Central memory CD4-positive, alpha-beta T cell (primary cell): ENCODE measurements around the gene MORN3.
"Not testable (repeated sequence)": the region's sequence is repeated elsewhere in the genome, so short reads cannot be mapped to it uniquely, and the experiment has no call there.

ENCODE experiments used
- DNase-seq: peaks from one replicate; pipeline ENCODE4 v3.0.0; 2022
- total RNA-seq, 3 experiments: gene quantifications; one replicate each; lab custom pipeline; 2026; lab: John Stamatoyannopoulos, UW

The MORN3 gene
- 1.3 to 30.5 (median 17.6) reads per million in 3 experiments for total RNA-seq

- DNase-seq: no peak
Observed at GRCh38 chr12:121669521-121669900, at the start of gene MORN3. TSS of gene MORN3 (minus strand) at chr12:121669654. CDS start at chr12:121669483, 171 bp downstream.

- no peak for DNase-seq
Observed at GRCh38 chr12:121718653-121719239, 49.3 kb upstream of the MORN3 start.

GRCh38 chr12:121717041-121717699, 47.7 kb upstream of the MORN3 start:
- DNase-seq: no peak

GRCh38 chr12:121715862-121716435, 46.5 kb upstream of the MORN3 start:
- no peak for DNase-seq

- not testable (repeated sequence) for DNase-seq
Observed at GRCh38 chr12:121715055-121715454, 45.6 kb upstream of the MORN3 start.

GRCh38 chr12:121713793-121714192, 44.3 kb upstream of the MORN3 start:
- DNase-seq: no peak

- DNase-seq: no peak
Observed at GRCh38 chr12:121713257-121713777, 43.9 kb upstream of the MORN3 start.

- DNase-seq: peak; percentile 81
Observed at GRCh38 chr12:121712461-121713256, 43.2 kb upstream of the MORN3 start, which contains the start of gene TMEM120B. TSS of gene TMEM120B (plus strand) at chr12:121712752. CDS start at chr12:121712896, 144 bp downstream.

GRCh38 chr12:121712190-121712460, 42.7 kb upstream of the MORN3 start:
- peak; percentile 26 for DNase-seq

GRCh38 chr12:121711361-121712189, 42.1 kb upstream of the MORN3 start:
- DNase-seq: peak; percentile 16

GRCh38 chr12:121709478-121709961, 40.1 kb upstream of the MORN3 start:
- DNase-seq: no peak

GRCh38 chr12:121709064-121709424, 39.6 kb upstream of the MORN3 start:
- DNase-seq: not testable (repeated sequence)

- no peak for DNase-seq
Observed at GRCh38 chr12:121708313-121709063, 39.0 kb upstream of the MORN3 start.

- DNase-seq: no peak
Observed at GRCh38 chr12:121705514-121705913, 36.1 kb upstream of the MORN3 start.

GRCh38 chr12:121702944-121703343, 33.5 kb upstream of the MORN3 start:
- no peak for DNase-seq

GRCh38 chr12:121701667-121702277, 32.3 kb upstream of the MORN3 start:
- DNase-seq: no peak

- not testable (repeated sequence) for DNase-seq
Observed at GRCh38 chr12:121697861-121698260, 28.4 kb upstream of the MORN3 start.

GRCh38 chr12:121697093-121697698, 27.7 kb upstream of the MORN3 start:
- DNase-seq: peak; percentile 62

- DNase-seq: no peak
Observed at GRCh38 chr12:121693155-121693687, 23.8 kb upstream of the MORN3 start.

- DNase-seq: not testable (repeated sequence)
Observed at GRCh38 chr12:121692744-121693143, 23.3 kb upstream of the MORN3 start.
